ENCODE data around the gene RPA1.

RPA1 gene

GRCh38 chr17:1933875-1934715 lies 104.3 kb downstream of the RPA1 start:
- in situ Hi-C loops (cut with HindIII; ENCODE audit: low sequenced_read_pairs): no loop called here
- no peak overlapping the region for H3K4me3 ChIP-seq (ENCODE audit: low read depth, low read length)
- DNase-seq (ENCODE audit: low read depth): no peak
- TF ChIP-seq, protein P1, sequence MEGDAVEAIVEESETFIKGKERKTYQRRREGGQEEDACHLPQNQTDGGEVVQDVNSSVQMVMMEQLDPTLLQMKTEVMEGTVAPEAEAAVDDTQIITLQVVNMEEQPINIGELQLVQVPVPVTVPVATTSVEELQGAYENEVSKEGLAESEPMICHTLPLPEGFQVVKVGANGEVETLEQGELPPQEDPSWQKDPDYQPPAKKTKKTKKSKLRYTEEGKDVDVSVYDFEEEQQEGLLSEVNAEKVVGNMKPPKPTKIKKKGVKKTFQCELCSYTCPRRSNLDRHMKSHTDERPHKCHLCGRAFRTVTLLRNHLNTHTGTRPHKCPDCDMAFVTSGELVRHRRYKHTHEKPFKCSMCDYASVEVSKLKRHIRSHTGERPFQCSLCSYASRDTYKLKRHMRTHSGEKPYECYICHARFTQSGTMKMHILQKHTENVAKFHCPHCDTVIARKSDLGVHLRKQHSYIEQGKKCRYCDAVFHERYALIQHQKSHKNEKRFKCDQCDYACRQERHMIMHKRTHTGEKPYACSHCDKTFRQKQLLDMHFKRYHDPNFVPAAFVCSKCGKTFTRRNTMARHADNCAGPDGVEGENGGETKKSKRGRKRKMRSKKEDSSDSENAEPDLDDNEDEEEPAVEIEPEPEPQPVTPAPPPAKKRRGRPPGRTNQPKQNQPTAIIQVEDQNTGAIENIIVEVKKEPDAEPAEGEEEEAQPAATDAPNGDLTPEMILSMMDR (IDR thresholded peaks at IDR 0.05; ENCODE audit: low read depth, low read length, missing control alignments): no peak

DNA sequence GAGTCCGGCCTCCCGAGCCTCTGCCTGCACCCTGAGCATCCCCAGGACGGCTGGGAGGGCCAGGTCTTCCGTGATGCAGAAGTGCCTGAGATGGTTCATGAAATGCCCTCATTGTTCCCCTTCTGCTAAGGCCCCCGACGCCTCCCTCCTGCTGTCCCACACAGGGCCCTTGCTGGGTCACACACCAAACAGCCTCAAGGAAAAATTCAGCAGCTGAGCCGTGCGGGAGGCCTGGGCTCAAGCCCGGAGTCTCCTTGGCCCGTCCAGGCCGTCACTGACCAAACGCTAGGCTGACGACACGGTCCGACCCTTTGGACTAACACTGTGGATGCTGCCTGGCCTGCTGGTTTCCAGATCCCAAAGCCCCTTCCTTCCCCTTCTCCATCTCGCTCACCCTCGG lies 105.1 kb downstream of the RPA1 start:
- TF ChIP-seq, protein P1 (IDR thresholded peaks at IDR 0.05; ENCODE audit: low read depth, low read length, missing control alignments): no peak
- H3K4me3 ChIP-seq (ENCODE audit: low read depth, low read length): no peak overlapping the region
- in situ Hi-C loops (cut with HindIII; ENCODE audit: low sequenced_read_pairs): no loop called here
- DNase-seq (ENCODE audit: low read depth): no peak

DNA sequence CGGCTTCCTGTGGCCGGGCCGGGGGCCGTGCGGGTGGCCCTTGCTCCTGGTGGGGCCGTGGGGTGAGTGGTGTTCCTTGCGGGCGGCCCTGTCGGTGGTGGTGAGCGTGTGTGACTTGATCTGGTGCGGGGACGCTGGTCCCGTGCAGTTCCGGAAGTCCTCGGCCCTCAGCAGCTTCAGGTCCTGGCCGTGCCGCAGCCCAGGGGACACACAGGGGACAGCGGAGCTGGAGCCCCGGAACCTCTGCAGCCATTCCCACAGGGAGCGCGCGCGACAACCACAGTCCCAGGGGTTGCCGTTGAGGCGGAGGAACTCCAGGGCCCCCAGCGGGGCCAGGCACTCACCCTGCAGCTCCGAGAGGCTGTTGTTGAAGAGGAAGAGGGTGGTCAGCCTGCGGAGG lies 107.0 kb downstream of the RPA1 start:
- H3K4me3 ChIP-seq (ENCODE audit: low read depth, low read length): no peak overlapping the region
- in situ Hi-C loops (cut with HindIII; ENCODE audit: low sequenced_read_pairs): no loop called here
- TF ChIP-seq, protein P1 (IDR thresholded peaks at IDR 0.05; ENCODE audit: low read depth, low read length, missing control alignments): no peak
- DNase-seq (ENCODE audit: low read depth): no peak

DNA sequence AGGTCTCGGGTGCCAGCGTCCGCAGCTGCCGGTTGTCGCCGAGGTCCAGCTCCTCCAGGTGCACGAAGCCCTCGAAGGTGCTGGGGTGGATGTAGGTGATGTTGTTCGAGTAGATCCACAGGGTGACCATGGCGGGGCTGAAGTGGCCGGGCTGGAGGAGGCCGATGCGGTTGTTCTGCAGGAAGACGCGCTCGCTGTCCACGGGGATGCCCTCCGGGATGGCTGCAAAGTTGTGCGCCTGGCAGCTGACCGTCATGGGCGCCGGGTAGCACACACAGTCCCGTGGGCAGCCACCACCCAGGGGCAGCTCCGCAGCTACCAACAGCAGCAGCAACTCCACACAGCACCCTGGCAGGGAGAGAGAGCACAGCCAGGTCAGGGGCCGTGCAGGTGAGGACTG lies 107.7 kb downstream of the RPA1 start:
- H3K4me3 ChIP-seq (ENCODE audit: low read depth, low read length): no peak overlapping the region
- no peak for DNase-seq (ENCODE audit: low read depth)
- in situ Hi-C loops (cut with HindIII; ENCODE audit: low sequenced_read_pairs): no loop called here
- TF ChIP-seq, protein P1 (IDR thresholded peaks at IDR 0.05; ENCODE audit: low read depth, low read length, missing control alignments): no peak

DNA sequence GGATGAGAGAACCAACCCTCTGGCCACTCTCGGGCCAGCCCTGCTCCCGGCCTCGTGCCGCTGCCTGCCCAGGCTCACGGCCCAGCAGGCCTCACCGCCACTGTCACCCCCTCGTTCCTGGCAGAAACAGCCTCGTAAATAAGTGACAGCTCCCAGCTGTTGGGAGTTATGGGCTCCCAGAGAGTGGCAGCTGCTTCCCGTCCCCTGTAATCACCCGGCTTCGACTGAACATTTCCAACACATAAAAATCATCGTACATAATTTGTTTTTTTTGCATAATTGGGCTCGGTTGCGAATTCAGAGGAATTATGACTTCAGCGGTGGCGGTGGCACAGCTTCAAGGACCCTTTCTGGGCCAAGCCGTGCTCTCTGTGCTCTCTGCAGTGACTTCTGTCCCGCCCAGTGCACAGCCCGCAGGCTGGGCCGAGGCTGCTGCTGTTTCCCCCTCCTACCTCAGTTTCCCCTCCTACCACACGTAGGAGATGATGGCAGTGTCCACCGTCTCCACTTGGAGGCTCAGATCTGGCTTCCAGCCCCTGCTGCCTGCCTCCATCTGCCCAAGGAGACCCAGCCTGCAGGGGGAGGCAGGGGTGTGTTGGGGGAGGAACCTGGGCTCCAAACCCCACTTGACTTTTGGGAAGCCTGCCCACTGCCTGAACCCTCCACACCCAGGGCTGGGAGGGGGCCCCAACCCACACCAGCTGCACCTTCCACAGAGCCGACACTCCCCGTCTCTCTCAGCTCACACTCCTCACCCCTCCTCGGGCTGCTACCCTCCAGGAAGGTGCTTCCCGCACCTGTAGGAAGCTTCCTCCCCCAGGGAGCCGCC lies 110.4 kb downstream of the RPA1 start:
- in situ Hi-C loops (cut with HindIII; ENCODE audit: low sequenced_read_pairs): no loop called here
- H3K4me3 ChIP-seq (ENCODE audit: low read depth, low read length): no peak overlapping the region
- DNase-seq (ENCODE audit: low read depth): no peak
- TF ChIP-seq, protein P1 (IDR thresholded peaks at IDR 0.05; ENCODE audit: low read depth, low read length, missing control alignments): no peak

DNA sequence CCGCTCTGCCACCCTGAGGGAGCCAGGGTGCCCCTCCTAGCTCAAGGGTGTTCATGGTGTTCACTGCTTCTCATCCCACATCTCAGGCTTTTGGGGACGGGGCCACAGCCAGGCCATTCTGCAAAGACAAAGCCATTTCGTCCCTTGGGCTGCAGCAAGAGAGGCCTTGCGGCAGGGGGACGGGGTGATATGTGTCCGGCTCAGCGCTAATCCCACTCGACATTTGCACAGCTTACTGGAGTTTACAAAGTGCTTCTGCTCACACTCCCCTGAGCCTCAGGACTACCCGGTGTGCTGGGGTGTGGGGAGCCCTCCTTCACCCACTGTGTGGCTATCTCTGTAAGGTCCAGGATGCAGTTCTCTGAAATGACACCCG lies 111.0 kb downstream of the RPA1 start:
- DNase-seq (ENCODE audit: low read depth): no peak
- in situ Hi-C loops (cut with HindIII; ENCODE audit: low sequenced_read_pairs): no loop called here
- TF ChIP-seq, protein P1 (IDR thresholded peaks at IDR 0.05; ENCODE audit: low read depth, low read length, missing control alignments): no peak
- no peak overlapping the region for H3K4me3 ChIP-seq (ENCODE audit: low read depth, low read length)
